Glutamatergic neuron (in vitro differentiated cells): Measurements from ENCODE around the gene KIF1A. TPM values are rescaled to one million over a fixed set of nuclear protein-coding genes. Genes with fewer than 3 reads are reported as not detected.
A peak's percentile ranks its signal among the peaks of the same experiment; 100 is the strongest.

ENCODE experiments used
- DNase-seq: peaks from one replicate; pipeline ENCODE4 v3.0.0; 2022
- H3K27ac Mint-ChIP-seq: one replicate; pipeline ENCODE4 v1.8.0; 2020; ENCODE audit warnings: mild to moderate bottlenecking, mixed read lengths, inconsistent platforms; ENCODE audit not compliant: unreplicated experiment
- H3K27me3 Mint-ChIP-seq: one replicate; pipeline ENCODE4 v1.8.0; 2020; ENCODE audit warnings: mild to moderate bottlenecking, moderate library complexity, mixed read lengths, inconsistent platforms; ENCODE audit not compliant: unreplicated experiment
- H3K36me3 Mint-ChIP-seq: one replicate; pipeline ENCODE4 v1.8.0; 2020; ENCODE audit warnings: mild to moderate bottlenecking, mixed read lengths, inconsistent platforms; ENCODE audit not compliant: unreplicated experiment
- H3K4me1 Mint-ChIP-seq: one replicate; pipeline ENCODE4 v1.8.0; 2020; ENCODE audit warnings: mild to moderate bottlenecking, low read depth, mixed read lengths, inconsistent platforms; ENCODE audit not compliant: unreplicated experiment
- H3K4me3 Mint-ChIP-seq: one replicate; pipeline ENCODE4 v1.8.0; 2020; ENCODE audit warnings: mild to moderate bottlenecking, mixed read lengths, inconsistent platforms; ENCODE audit not compliant: unreplicated experiment
- H3K9me3 Mint-ChIP-seq: one replicate; pipeline ENCODE4 v1.8.0; 2020; ENCODE audit warnings: mild to moderate bottlenecking, moderate library complexity, mixed read lengths, inconsistent platforms; ENCODE audit not compliant: unreplicated experiment
- total RNA-seq: library from RNA; stranded (reverse); fragmentation: NEBNext Ultra II Directional; extraction: Animal tissue kit (Norgen Biotek cat#: 25700); gene quantifications from one replicate; pipeline ENCODE4 v1.2.1, GENCODE V29; 2021; ENCODE audit not compliant: unreplicated experiment
- TF ChIP-seq, protein P1 (sequence below): fragments of 200-600 bp; sonication (generic); IDR thresholded peaks from one replicate; pipeline ENCODE4 v1.5.0; 2021; ENCODE audit not compliant: partially characterized antibody, unreplicated experiment

The KIF1A gene
- total RNA-seq, 1 donor from 2014 or later: 439 TPM

DNA sequence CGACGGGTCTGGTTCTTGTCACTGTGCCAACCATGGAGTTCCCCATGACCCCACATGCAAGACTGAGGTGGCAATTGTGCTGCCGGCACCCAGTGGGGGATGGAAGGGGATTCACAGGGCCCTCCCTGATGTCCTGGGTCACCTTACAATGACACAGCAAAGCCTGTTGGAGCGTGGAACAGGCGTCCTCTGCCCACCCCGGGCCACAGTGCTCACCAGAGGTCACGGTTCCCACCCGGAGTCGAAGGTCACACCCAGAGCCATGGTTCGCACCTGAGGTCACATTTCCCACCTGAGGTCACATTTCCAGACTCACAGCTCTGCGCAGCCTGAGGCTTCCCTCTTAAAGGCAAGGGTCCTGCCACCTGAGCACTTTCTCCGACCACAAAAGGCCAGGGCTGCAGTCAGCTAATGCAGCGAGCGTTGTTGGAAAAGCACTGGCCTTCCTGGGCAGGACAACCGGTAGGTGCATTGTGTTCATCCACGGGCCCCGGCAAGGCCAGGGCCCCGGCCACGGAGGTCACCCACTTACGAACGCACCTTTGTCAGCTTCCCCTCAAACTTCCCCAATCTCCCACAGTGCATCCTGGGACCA lies 24.0 kb downstream of the KIF1A start:
- Mint-ChIP-seq H3K4me1 (peaks cover 33% of the 10 kb centered on the region), H3K27me3 (peaks cover 9% of the 10 kb centered on the region), H3K9me3 (peaks cover 11% of the 10 kb centered on the region), H3K27ac (no peak overlapping the region), H3K36me3 (no peaks in the 10 kb centered on the region), H3K4me3 (no peak overlapping the region)
- TF ChIP-seq, protein P1, sequence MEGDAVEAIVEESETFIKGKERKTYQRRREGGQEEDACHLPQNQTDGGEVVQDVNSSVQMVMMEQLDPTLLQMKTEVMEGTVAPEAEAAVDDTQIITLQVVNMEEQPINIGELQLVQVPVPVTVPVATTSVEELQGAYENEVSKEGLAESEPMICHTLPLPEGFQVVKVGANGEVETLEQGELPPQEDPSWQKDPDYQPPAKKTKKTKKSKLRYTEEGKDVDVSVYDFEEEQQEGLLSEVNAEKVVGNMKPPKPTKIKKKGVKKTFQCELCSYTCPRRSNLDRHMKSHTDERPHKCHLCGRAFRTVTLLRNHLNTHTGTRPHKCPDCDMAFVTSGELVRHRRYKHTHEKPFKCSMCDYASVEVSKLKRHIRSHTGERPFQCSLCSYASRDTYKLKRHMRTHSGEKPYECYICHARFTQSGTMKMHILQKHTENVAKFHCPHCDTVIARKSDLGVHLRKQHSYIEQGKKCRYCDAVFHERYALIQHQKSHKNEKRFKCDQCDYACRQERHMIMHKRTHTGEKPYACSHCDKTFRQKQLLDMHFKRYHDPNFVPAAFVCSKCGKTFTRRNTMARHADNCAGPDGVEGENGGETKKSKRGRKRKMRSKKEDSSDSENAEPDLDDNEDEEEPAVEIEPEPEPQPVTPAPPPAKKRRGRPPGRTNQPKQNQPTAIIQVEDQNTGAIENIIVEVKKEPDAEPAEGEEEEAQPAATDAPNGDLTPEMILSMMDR: no peak
- DNase-seq: no peak

DNA sequence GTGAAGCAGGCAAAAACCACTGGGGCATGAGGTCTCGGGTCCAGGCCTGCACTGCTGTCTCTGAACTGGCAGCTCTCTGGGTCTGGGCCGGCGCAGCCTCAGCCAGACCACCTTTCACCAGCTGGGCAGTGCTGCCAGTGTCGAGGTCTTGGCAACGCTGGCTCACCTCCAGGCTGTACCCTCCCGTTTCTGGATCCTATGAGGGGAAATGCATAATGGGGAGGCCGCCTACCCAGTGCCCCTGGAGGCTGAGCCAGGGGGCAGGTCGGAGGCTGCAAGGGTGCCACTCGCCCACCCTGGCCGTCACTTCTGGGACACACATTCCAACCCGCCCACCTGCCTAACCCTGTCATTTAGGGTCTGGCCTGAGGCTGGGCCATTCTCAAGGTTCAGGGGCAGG lies 24.6 kb downstream of the KIF1A start:
- no peaks in the 10 kb centered on the region for H3K36me3 Mint-ChIP-seq
- TF ChIP-seq, protein P1: no peak
- peak; percentile 10 for DNase-seq
- H3K9me3 Mint-ChIP-seq: peaks cover 12% of the 10 kb centered on the region
- H3K27ac Mint-ChIP-seq: no peak overlapping the region
- no peak overlapping the region for H3K4me3 Mint-ChIP-seq
- peaks cover 9% of the 10 kb centered on the region for H3K27me3 Mint-ChIP-seq
- peaks cover 32% of the 10 kb centered on the region for H3K4me1 Mint-ChIP-seq

DNA sequence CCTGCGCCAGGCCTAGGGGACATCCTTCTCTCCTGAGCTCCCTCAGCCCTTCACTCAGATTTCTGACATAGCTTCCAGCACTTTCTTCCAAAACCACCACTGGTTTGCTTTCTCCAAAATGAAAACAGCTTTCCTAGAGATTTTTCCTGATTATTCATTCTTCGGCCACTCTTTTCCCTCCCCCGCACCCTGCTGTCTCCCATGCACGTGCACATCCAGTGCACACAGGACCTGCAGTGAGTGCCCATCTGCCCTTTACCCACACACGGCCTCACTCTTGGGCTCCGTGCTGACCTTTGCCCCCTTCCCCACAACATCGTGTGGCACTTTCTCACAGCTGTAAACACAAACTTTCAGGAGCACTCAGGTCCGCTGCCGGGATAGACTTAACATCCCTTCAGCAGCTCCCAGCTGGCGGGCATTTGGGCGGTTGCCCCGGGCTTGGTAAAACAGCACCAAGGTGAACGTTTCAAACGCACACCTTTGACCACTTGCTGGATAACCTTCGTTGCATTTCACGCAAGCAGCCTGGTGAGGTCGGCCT lies 25.8 kb downstream of the KIF1A start:
- Mint-ChIP-seq H3K27me3 (peaks cover 9% of the 10 kb centered on the region), H3K4me1 (peaks cover 28% of the 10 kb centered on the region), H3K9me3 (peaks cover 15% of the 10 kb centered on the region), H3K36me3 (no peaks in the 10 kb centered on the region), H3K27ac (peak overlapping the region; percentile 13), H3K4me3 (no peak overlapping the region)
- peak; percentile 11 for DNase-seq
- TF ChIP-seq, protein P1: no peak

DNA sequence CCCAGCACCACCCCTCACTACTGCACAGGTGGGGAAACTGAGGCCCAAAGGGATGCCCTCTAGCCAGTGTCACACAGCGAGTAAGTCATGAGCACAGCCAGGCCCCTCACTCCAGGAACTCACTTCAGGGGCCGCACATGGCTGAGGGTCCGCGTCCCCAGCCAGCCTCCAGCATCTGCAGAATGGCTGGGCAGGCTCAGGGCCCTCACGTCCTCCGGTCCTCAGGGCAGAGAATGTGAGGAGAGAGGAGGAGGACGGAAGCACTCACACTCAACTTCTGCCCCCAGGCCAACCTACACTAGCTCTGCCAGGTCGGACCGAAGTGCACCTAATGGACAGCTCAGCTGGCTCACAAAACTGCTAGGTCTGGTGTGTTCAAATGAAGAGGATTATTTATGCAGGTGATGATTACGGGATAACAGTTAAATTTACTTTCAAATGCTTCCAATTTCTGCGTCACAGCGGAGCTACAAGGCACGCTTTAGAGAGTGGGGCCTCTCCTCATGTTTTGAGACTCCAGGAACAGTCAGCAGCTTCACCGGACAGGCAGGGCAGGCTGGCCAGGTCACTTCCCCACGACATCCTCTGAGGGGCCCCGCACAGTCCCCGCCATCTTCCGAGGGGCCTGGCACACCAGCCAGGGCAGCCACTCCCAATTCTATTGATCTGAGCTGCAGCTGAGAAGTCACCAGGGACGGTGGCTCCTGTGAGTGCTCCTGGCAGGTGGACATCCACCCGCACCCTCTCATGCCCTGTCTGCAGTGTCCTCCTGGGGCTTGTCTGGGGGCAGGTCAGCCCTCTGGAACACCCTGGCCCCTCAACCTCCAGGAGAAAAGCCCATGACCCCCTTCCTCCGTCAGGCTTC lies 26.5 kb downstream of the KIF1A start:
- H3K4me3 Mint-ChIP-seq: no peak overlapping the region
- peaks cover 10% of the 10 kb centered on the region for H3K27me3 Mint-ChIP-seq
- H3K36me3 Mint-ChIP-seq: no peaks in the 10 kb centered on the region
- no peak overlapping the region for H3K27ac Mint-ChIP-seq
- H3K4me1 Mint-ChIP-seq: peaks cover 28% of the 10 kb centered on the region
- DNase-seq: peak; percentile 19
- TF ChIP-seq, protein P1: no peak
- peaks cover 15% of the 10 kb centered on the region for H3K9me3 Mint-ChIP-seq
